Neutrophil (primary cell): Measurements from ENCODE around the gene TMEM54.

ENCODE experiments used
- H3K27ac ChIP-seq: fragments of 200-600 bp; sonication (generic); 2 replicates; pipeline ENCODE4 v1.5.1; 2016; ENCODE audit warnings: mild to moderate bottlenecking, moderate library complexity
- H3K27me3 ChIP-seq: fragments of 200-600 bp; sonication (generic); 2 replicates; pipeline ENCODE4 v1.6.0; 2016; ENCODE audit warnings: mild to moderate bottlenecking
- H3K36me3 ChIP-seq: fragments of 200-600 bp; sonication (generic); 2 replicates; pipeline ENCODE4 v1.5.1; 2017
- H3K4me1 ChIP-seq, 2 experiments: fragments of 200-600 bp in 1 of 2; sonication (generic) in 1 of 2; 1 replicate in 1 of 2; 2 replicates in 1 of 2; pipeline versions ENCODE4 v1.5.1 to v1.6.1; 2013 to 2016; ENCODE audit warnings: low read depth in 1 of 2, low read length in 1 of 2, mild to moderate bottlenecking in 1 of 2, moderate library complexity in 1 of 2; ENCODE audit not compliant: control insufficient read depth in 1 of 2, insufficient read depth in 1 of 2
- H3K4me3 ChIP-seq, 2 experiments: fragments of 200-600 bp in 1 of 2; sonication (generic) in 1 of 2; 1 replicate in 1 of 2; 2 replicates in 1 of 2; pipeline ENCODE4 v1.5.1; 2013 to 2016; ENCODE audit warnings: low read depth in 1 of 2, low read length in 1 of 2, mild to moderate bottlenecking in 1 of 2, moderate library complexity in 1 of 2
- H3K9me3 ChIP-seq: fragments of 200-600 bp; sonication (generic); 2 replicates; pipeline ENCODE4 v1.5.1; 2016
- TF ChIP-seq, protein P1 (sequence below): fragments of 200-600 bp; sonication (generic); IDR thresholded peaks from 2 replicates; pipeline ENCODE4 v1.5.1; 2016; ENCODE audit warnings: antibody characterized with exemption

Gene TMEM54

DNA sequence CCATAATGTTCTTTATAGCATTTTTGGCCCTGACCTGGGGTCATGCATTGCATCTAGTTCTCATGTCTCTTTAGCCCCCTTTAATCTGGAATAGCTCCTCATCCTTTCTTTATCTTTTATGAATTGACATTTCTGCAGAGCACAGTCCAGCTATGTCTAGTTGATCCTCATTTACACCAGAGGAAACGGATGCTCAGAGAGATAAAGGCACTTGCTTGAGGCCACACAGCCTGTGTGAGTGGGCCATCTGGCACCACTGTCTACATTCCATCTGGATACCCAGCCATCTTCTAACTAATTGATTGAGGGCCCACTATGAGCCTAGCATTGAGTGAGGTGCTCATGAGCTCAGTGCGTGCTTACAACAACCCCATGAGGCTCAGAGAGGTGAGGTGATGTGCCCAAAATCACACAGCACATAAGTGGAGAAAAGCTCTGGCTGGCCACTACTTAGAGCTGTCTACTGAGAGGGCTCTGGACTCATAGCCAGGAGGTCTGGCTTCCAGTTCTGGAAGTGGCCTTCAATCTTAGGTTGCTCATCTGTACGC, 11.4 kb downstream of the TMEM54 start:
- Histone ChIP-seq H3K9me3 (no peaks in the 10 kb centered on the region), H3K36me3 (no peaks in the 10 kb centered on the region), H3K27ac (no peak overlapping the region), H3K4me3 (no peak overlapping the region), H3K4me1 (peaks cover 0 to 10% of the 10 kb centered on the region in 2 experiments), H3K27me3 (peaks cover 100% of the 10 kb centered on the region)
- TF ChIP-seq, protein P1, sequence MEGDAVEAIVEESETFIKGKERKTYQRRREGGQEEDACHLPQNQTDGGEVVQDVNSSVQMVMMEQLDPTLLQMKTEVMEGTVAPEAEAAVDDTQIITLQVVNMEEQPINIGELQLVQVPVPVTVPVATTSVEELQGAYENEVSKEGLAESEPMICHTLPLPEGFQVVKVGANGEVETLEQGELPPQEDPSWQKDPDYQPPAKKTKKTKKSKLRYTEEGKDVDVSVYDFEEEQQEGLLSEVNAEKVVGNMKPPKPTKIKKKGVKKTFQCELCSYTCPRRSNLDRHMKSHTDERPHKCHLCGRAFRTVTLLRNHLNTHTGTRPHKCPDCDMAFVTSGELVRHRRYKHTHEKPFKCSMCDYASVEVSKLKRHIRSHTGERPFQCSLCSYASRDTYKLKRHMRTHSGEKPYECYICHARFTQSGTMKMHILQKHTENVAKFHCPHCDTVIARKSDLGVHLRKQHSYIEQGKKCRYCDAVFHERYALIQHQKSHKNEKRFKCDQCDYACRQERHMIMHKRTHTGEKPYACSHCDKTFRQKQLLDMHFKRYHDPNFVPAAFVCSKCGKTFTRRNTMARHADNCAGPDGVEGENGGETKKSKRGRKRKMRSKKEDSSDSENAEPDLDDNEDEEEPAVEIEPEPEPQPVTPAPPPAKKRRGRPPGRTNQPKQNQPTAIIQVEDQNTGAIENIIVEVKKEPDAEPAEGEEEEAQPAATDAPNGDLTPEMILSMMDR: no peak

- TF ChIP-seq, protein P1: no peak
- Histone ChIP-seq H3K4me1 (peaks cover 0 to 10% of the 10 kb centered on the region in 2 experiments), H3K27me3 (peaks cover 100% of the 10 kb centered on the region), H3K36me3 (no peaks in the 10 kb centered on the region), H3K27ac (no peak overlapping the region), H3K9me3 (no peaks in the 10 kb centered on the region), H3K4me3 (no peak overlapping the region)
Measured at GRCh38 chr1:32888677-32889420, 12.3 kb downstream of the TMEM54 start.

DNA sequence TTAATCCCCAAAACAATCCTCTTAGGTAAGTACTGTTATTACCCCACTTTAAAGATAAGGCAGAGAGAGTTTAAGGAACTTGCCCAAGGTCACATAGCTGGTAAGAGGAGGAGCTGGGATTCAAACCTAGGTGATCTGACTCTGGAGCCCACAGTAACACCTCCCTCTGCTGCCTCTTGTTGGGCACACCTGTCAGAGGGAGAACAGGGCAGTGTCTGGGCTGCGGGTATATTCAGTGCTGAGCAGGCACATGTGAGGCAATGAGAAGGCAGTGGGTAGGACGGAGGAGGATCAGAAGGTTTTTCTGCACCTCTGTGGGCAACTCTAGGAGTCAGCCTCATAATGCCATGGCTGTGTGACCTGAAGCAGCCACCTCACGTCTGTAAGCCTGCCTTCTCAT, 13.1 kb downstream of the TMEM54 start:
- TF ChIP-seq, protein P1: no peak
- Histone ChIP-seq H3K4me3 (no peak overlapping the region), H3K9me3 (no peaks in the 10 kb centered on the region), H3K36me3 (no peaks in the 10 kb centered on the region), H3K4me1 (peaks cover 0 to 5% of the 10 kb centered on the region in 2 experiments), H3K27me3 (peaks cover 100% of the 10 kb centered on the region), H3K27ac (no peak overlapping the region)

GRCh38 chr1:32887623-32888022, 13.6 kb downstream of the TMEM54 start:
- Histone ChIP-seq H3K4me3 (no peak overlapping the region), H3K27ac (no peak overlapping the region), H3K36me3 (no peaks in the 10 kb centered on the region), H3K9me3 (no peaks in the 10 kb centered on the region), H3K4me1 (no peaks in the 10 kb centered on the region), H3K27me3 (peaks cover 100% of the 10 kb centered on the region)
- TF ChIP-seq, protein P1: no peak

DNA sequence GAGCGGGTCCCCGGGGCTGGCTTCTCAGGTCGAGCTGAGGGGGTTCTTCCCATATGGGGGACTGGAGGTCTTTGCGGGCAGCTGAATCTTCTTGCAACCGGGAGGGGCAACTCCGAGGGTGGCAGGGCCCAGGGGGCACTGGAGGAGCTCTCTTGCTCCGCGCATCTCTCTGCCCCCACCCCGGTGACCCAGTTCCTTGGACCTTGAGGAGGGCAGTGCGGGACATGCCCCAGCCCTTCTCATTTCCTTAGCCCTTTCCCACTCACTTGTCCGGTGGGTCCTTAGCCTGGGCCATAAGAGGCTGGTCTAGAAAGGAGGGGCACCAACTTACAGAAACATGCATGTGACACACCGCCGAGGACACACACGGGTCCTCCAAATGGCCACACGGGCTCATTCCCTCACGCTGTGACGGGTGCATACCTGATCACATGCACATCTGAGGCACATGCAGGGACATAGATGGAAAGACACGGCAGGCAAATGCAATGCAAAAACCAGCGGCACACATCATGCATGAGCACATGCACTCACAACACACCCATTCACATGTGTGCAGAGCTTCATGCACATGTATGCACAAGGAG, 14.3 kb downstream of the TMEM54 start:
- H3K36me3 ChIP-seq: no peaks in the 10 kb centered on the region
- H3K27me3 ChIP-seq: peaks cover 100% of the 10 kb centered on the region
- no peak overlapping the region for H3K4me3 ChIP-seq

More for the DNA sequence above, 14.3 kb downstream of the TMEM54 start:
- TF ChIP-seq, protein P1: no peak
- H3K4me1 ChIP-seq: no peaks in the 10 kb centered on the region
- H3K9me3 ChIP-seq: no peaks in the 10 kb centered on the region
- H3K27ac ChIP-seq: no peak overlapping the region
